Measurements from ENCODE around the gene ACAP2. TPM values are rescaled to one million over a fixed set of nuclear protein-coding genes. Genes with fewer than 3 reads are reported as not detected.

The ACAP2 gene
- total and polyA plus RNA-seq, 10 donors = 11.2 to 127 (median 97.9) TPM

GRCh38 chr3:195312714-195313113 is 130.1 kb downstream of the ACAP2 start:
- no peaks in the 10 kb centered on the region for H3K27me3 ChIP-seq (replicated peaks in 1 of 7)
- H3K4me1 ChIP-seq = peaks cover 0 to 6% (median 0%) of the 10 kb centered on the region in 6 donors
- 42 to 63% (median 54%) methylated on average over 6 of the region's 6 CpGs for WGBS, 5 donors
- intact Hi-C loops (cut with DNase I; ENCODE audit: low total_unique reads) = no loop called here
- no peak for TF ChIP-seq POLR2AphosphoS5 (IDR thresholded peaks at IDR 0.05)
- no peak for TF ChIP-seq POLR2A (IDR thresholded peaks at IDR 0.05)
- no peak for TF ChIP-seq CTCF (IDR thresholded peaks at IDR 0.05 in 8 of 11, conservative IDR thresholded peaks at IDR 0.05 in 3 of 11)
- peaks cover 0 to 81% (median 11%) of the 10 kb centered on the region in 6 donors for H3K36me3 ChIP-seq
- H3K9me3 ChIP-seq = no peaks in the 10 kb centered on the region
- DNase-seq = no peak
- no peak overlapping the region for H3K27ac ChIP-seq
- H3K4me3 ChIP-seq = no peak overlapping the region

GRCh38 chr3:195307711-195308110 is 135.1 kb downstream of the ACAP2 start:
- intact Hi-C loops (cut with DNase I; ENCODE audit: low total_unique reads) = no loop called here
- no peaks in the 10 kb centered on the region for H3K9me3 ChIP-seq
- TF ChIP-seq CTCF (IDR thresholded peaks at IDR 0.05 in 8 of 11, conservative IDR thresholded peaks at IDR 0.05 in 3 of 11) = no peak
- no peak for TF ChIP-seq POLR2A (IDR thresholded peaks at IDR 0.05)
- TF ChIP-seq POLR2AphosphoS5 (IDR thresholded peaks at IDR 0.05) = no peak
- H3K4me1 ChIP-seq = peaks cover 0 to 6% (median 0%) of the 10 kb centered on the region in 6 donors
- H3K4me3 ChIP-seq = no peak overlapping the region
- H3K27me3 ChIP-seq (replicated peaks in 1 of 7) = no peaks in the 10 kb centered on the region
- no peak for DNase-seq
- peaks cover 0 to 98% (median 30%) of the 10 kb centered on the region in 6 donors for H3K36me3 ChIP-seq
- H3K27ac ChIP-seq = no peak overlapping the region

- Histone ChIP-seq H3K27ac (no peak overlapping the region), H3K4me3 (no peak overlapping the region), H3K36me3 (peaks cover 0 to 99% (median 39%) of the 10 kb centered on the region in 6 donors), H3K9me3 (no peaks in the 10 kb centered on the region), H3K27me3 (replicated peaks in 1 of 7) (no peaks in the 10 kb centered on the region), H3K4me1 (no peaks in the 10 kb centered on the region)
- WGBS, 5 donors = 94 to 98% (median 97%) methylated on average over 4 of the region's 4 CpGs
- intact Hi-C loops (cut with DNase I; ENCODE audit: low total_unique reads) = no loop called here
- DNase-seq = no peak
- TF ChIP-seq POLR2A (IDR thresholded peaks at IDR 0.05) = no peak
- no peak for TF ChIP-seq POLR2AphosphoS5 (IDR thresholded peaks at IDR 0.05)
- TF ChIP-seq CTCF (IDR thresholded peaks at IDR 0.05 in 8 of 11, conservative IDR thresholded peaks at IDR 0.05 in 3 of 11) = no peak
Observed at GRCh38 chr3:195306369-195306768, 136.5 kb downstream of the ACAP2 start.

GRCh38 chr3:195302431-195302830 is 140.4 kb downstream of the ACAP2 start:
- whole genome bisulfite sequencing, 5 donors = 95 to 98% (median 96%) methylated on average over 3 of the region's 3 CpGs
- H3K27ac ChIP-seq = no peak overlapping the region
- intact Hi-C loops (cut with DNase I; ENCODE audit: low total_unique reads) = no loop called here
- no peaks in the 10 kb centered on the region for H3K4me1 ChIP-seq
- H3K4me3 ChIP-seq = no peak overlapping the region
- H3K27me3 ChIP-seq (replicated peaks in 1 of 7) = no peaks in the 10 kb centered on the region
- DNase-seq = no peak
- peaks cover 0 to 100% (median 64%) of the 10 kb centered on the region in 6 donors for H3K36me3 ChIP-seq
- no peaks in the 10 kb centered on the region for H3K9me3 ChIP-seq
- no peak for TF ChIP-seq POLR2AphosphoS5 (IDR thresholded peaks at IDR 0.05)
- no peak for TF ChIP-seq POLR2A (IDR thresholded peaks at IDR 0.05)
- no peak for TF ChIP-seq CTCF (IDR thresholded peaks at IDR 0.05 in 8 of 11, conservative IDR thresholded peaks at IDR 0.05 in 3 of 11)

All from spleen (tissue), 11 donors.